SK-N-SH (cell line): Measurements from ENCODE around the gene PIGX. TPM values are rescaled to one million over a fixed set of nuclear protein-coding genes. Genes with fewer than 3 reads are reported as not detected.

Experiments
- CTCF ChIA-PET: fragments of 300-600, 350-600 bp; formaldehyde crosslinking; extraction: SDS; loops from one replicate; lab custom pipeline; 2021; lab: Yijun Ruan, JAX
- POLR2A ChIA-PET: fragments of 350-600 bp; sonication (Branson Sonifier 250); formaldehyde crosslinking; extraction: SDS; loops from one replicate; lab custom pipeline; 2020; ENCODE audit warnings: antibody characterized with exemption, inconsistent platforms; lab: Yijun Ruan, JAX
- DNase-seq: peaks from one replicate; pipeline ENCODE4 v3.0.0; 2012
- H2AFZ ChIP-seq: fragments of 200-600 bp; sonication (generic); 2 replicates; pipeline ENCODE4 v1.8.1; 2016; ENCODE audit warnings: antibody characterized with exemption, mild to moderate bottlenecking, low read depth
- H3F3A ChIP-seq: fragments of 200-600 bp; sonication (generic); replicated peaks from 2 replicates; pipeline ENCODE3; 2016; ENCODE audit warnings: antibody characterized with exemption, mild to moderate bottlenecking; ENCODE audit not compliant: insufficient read depth
- H3K27ac ChIP-seq, 2 experiments: fragments of 200-500 bp in 1 of 2; fragments of 200-600 bp in 1 of 2; sonication (Bioruptor generic) in 1 of 2; sonication (generic), shearing (Covaris generic) in 1 of 2; 2 replicates each; pipeline versions ENCODE4 v1.5.1 to v1.6.1; 2014 to 2016; ENCODE audit warnings: low read depth in 2 of 2, inconsistent platforms in 1 of 2, low read length in 1 of 2, mild to moderate bottlenecking in 1 of 2, mixed read lengths in 1 of 2
- H3K27me3 ChIP-seq: fragments of 200-600 bp; sonication (generic), shearing (Covaris generic); 2 replicates; pipeline ENCODE4 v1.6.1; 2016; ENCODE audit warnings: mixed run types; ENCODE audit not compliant: insufficient read depth
- H3K36me3 ChIP-seq, 2 experiments: fragments of 200-500 bp in 1 of 2; fragments of 200-600 bp in 1 of 2; sonication (Bioruptor generic) in 1 of 2; sonication (generic) in 1 of 2; replicated peaks in 1 of 2; 2 replicates each; pipeline versions ENCODE3 to v1.5.1; 2014 to 2016; ENCODE audit warnings: low read length in 1 of 2, mild to moderate bottlenecking in 1 of 2; ENCODE audit not compliant: insufficient read depth in 2 of 2, control insufficient read depth in 1 of 2
- H3K4me1 ChIP-seq, 2 experiments: fragments of 200-500 bp in 1 of 2; fragments of 200-600 bp in 1 of 2; sonication (Bioruptor generic) in 1 of 2; sonication (generic), shearing (Covaris generic) in 1 of 2; 2 replicates each; pipeline versions ENCODE4 v1.5.1 to v1.6.1; 2014 to 2016; ENCODE audit warnings: low read depth in 1 of 2, low read length in 1 of 2, mixed run types in 1 of 2; ENCODE audit not compliant: insufficient read depth in 2 of 2, control insufficient read depth in 1 of 2
- H3K4me2 ChIP-seq: fragments of 200-600 bp; sonication (generic), shearing (Covaris generic); 2 replicates; pipeline ENCODE4 v1.6.1; 2017; ENCODE audit warnings: mixed run types
- H3K4me3 ChIP-seq, 2 experiments: fragments of 200-500 bp in 1 of 2; fragments of 200-600 bp in 1 of 2; sonication (Bioruptor generic) in 1 of 2; sonication (generic), shearing (Covaris generic) in 1 of 2; 2 replicates each; pipeline versions ENCODE4 v1.5.1 to v1.8.1; 2014 to 2016; ENCODE audit warnings: low read depth in 2 of 2, inconsistent platforms in 1 of 2, low read length in 1 of 2, mild to moderate bottlenecking in 1 of 2, mixed read lengths in 1 of 2, moderate library complexity in 1 of 2
- H3K79me2 ChIP-seq: fragments of 200-600 bp; sonication (generic); 2 replicates; pipeline ENCODE4 v1.8.1; 2017; ENCODE audit warnings: mild to moderate bottlenecking; ENCODE audit not compliant: insufficient read depth
- H3K9ac ChIP-seq: fragments of 200-600 bp; sonication (generic); 2 replicates; pipeline ENCODE4 v1.6.1; 2017; ENCODE audit warnings: mixed run types
- H3K9me2 ChIP-seq: fragments of 200-600 bp; sonication (generic); 2 replicates; pipeline ENCODE4 v1.6.1; 2017; ENCODE audit warnings: mixed run types
- H3K9me3 ChIP-seq: fragments of 200-600 bp; sonication (generic); 2 replicates; pipeline ENCODE4 v1.6.1; 2017; ENCODE audit warnings: mixed run types, mild to moderate bottlenecking, moderate library complexity
- H4K20me1 ChIP-seq: fragments of 200-600 bp; sonication (generic); 2 replicates; pipeline ENCODE4 v1.6.1; 2017; ENCODE audit warnings: mild to moderate bottlenecking, mixed run types; ENCODE audit not compliant: insufficient read depth
- CHD2 ChIP-seq: fragments of 150-350 bp; IDR thresholded peaks from 2 replicates; pipeline ENCODE4 v1.6.1; 2018; ENCODE audit warnings: low read length; ENCODE audit not compliant: partially characterized antibody
- ELF1 ChIP-seq: IDR thresholded peaks from 2 replicates; pipeline ENCODE4 v1.4.0; 2012
- EZH2phosphoT487 ChIP-seq: fragments of 200-600 bp; sonication (generic); IDR thresholded peaks from 2 replicates; pipeline ENCODE4 v1.6.1; 2017; ENCODE audit warnings: low read depth, mixed run types, mild to moderate bottlenecking, antibody characterized with exemption, moderate library complexity, borderline replicate concordance
- FOSL2 ChIP-seq: IDR thresholded peaks from 2 replicates; pipeline ENCODE4 v1.4.0; 2012; ENCODE audit warnings: low read depth, mild to moderate bottlenecking, moderate library complexity, borderline replicate concordance
- FOXJ3 ChIP-seq: sonication (generic); formaldehyde crosslinking; IDR thresholded peaks from 2 replicates; pipeline ENCODE4 v1.5.1; 2020; ENCODE audit warnings: mild to moderate bottlenecking, missing genetic modification reagents
- FOXM1 ChIP-seq: IDR thresholded peaks from 2 replicates; pipeline ENCODE4 v1.4.0; 2012; ENCODE audit warnings: low read depth, mild to moderate bottlenecking
- MAX ChIP-seq: IDR thresholded peaks from 2 replicates; pipeline ENCODE4 v1.4.0; 2012; ENCODE audit warnings: low read depth
- MXI1 ChIP-seq: IDR thresholded peaks from 2 replicates; pipeline ENCODE4 v1.6.1; 2012; ENCODE audit warnings: mild to moderate bottlenecking, low read depth, low read length, improper control_type of control experiment
- PBX3 ChIP-seq: IDR thresholded peaks from 2 replicates; pipeline ENCODE4; 2012
- REST ChIP-seq: IDR thresholded peaks from 2 replicates; pipeline ENCODE4 v1.6.1; 2012; ENCODE audit warnings: mild to moderate bottlenecking, low read depth, low read length, moderate library complexity
- SIN3A ChIP-seq: IDR thresholded peaks from 2 replicates; pipeline ENCODE4 v1.6.1; 2012; ENCODE audit warnings: low read depth, mild to moderate bottlenecking, low read length, moderate library complexity, borderline replicate concordance
- TAF1 ChIP-seq: IDR thresholded peaks from 2 replicates; pipeline ENCODE4 v1.6.1; 2012; ENCODE audit warnings: low read depth, mild to moderate bottlenecking, low read length, moderate library complexity, borderline replicate concordance
- TCF12 ChIP-seq: IDR thresholded peaks from 2 replicates; pipeline ENCODE4 v1.4.0; 2012
- YY1 ChIP-seq: IDR thresholded peaks from 2 replicates; pipeline ENCODE4 v1.4.0; 2012; ENCODE audit warnings: low read depth, mild to moderate bottlenecking
- ZBTB33 ChIP-seq: IDR thresholded peaks from 2 replicates; pipeline ENCODE4 v1.4.0; 2012; ENCODE audit warnings: low read depth, borderline replicate concordance
- WGBS: methylation state at CpG from one replicate; pipeline ENCODE4 v1.1.6; 2017; ENCODE audit warnings: low lambda C conversion rate; 5-methylcytosine and 5-hydroxymethylcytosine counted together
- polyA plus RNA-seq, 3 experiments: library from polyadenylated mRNA; depleted of rRNA; stranded (reverse); fragments of >200 nt; gene quantifications; 2 replicates each; pipeline ENCODE4 v1.2.3, GENCODE V29; 2012

PIGX gene
- polyA plus RNA-seq, 1 of the 3 experiments (the other 2 are of a cell fraction) = 15.5 TPM

- no peak for DNase-seq
- H3K36me3 ChIP-seq = no peaks in the 10 kb centered on the region
- H4K20me1 ChIP-seq = no peaks in the 10 kb centered on the region
- CTCF ChIA-PET = interaction anchor here (1.3 to 2.9 kb wide), 3 partner anchors 10 to 171 kb away, joined by 3 to 15 read pairs (median 3); no protein-coding TSS in a partner anchor
- H3K9ac ChIP-seq = no peak overlapping the region
- H3K4me2 ChIP-seq = no peak overlapping the region
- H3F3A ChIP-seq = no peaks in the 10 kb centered on the region
- H3K4me3 ChIP-seq = no peak overlapping the region
- WGBS = 92% methylated on average over 17 of the region's 17 CpGs
- TF ChIP-seq MAX (no peak), FOSL2 (no peak), FOXM1 (no peak), SIN3A (no peak), TCF12 (no peak), ELF1 (no peak), CHD2 (no peak), FOXJ3 (no peak), EZH2phosphoT487 (no peak), YY1 (no peak), ZBTB33 (no peak), REST (no peak), MXI1 (no peak), PBX3 (no peak), TAF1 (no peak)
- no peaks in the 10 kb centered on the region for H3K4me1 ChIP-seq
- H3K27me3 ChIP-seq = no peaks in the 10 kb centered on the region
- H3K79me2 ChIP-seq = no peaks in the 10 kb centered on the region
- H3K9me2 ChIP-seq = no peaks in the 10 kb centered on the region
- POLR2A ChIA-PET = no interaction called here
- no peaks in the 10 kb centered on the region for H3K9me3 ChIP-seq
- H3K27ac ChIP-seq = no peak overlapping the region
- no peak overlapping the region for H2AFZ ChIP-seq
Observed at GRCh38 chr3:196694941-196695848, 17.0 kb upstream of the PIGX start.
